HepG2 (cell line): ENCODE measurements around the gene PLCD4. TPM values are rescaled to one million over a fixed set of nuclear protein-coding genes. Genes with fewer than 3 reads are reported as not detected.

ENCODE experiments used
- AGO2 ChIP-seq: fragments of 200-400 bp; formaldehyde crosslinking; optimal IDR thresholded peaks from 2 replicates; pipeline ENCODE3; 2017; ENCODE audit warnings: mild to moderate bottlenecking, low read depth, low read length, moderate library complexity
- AKNA ChIP-seq: sonication (generic); formaldehyde crosslinking; IDR thresholded peaks from 2 replicates; pipeline ENCODE4 v1.4.0; 2020; ENCODE audit warnings: missing genetic modification reagents, borderline replicate concordance
- DMAP1 ChIP-seq: IDR thresholded peaks from 2 replicates; pipeline ENCODE4 v1.6.1; 2016
- GTF2F1 ChIP-seq: fragments of 150-350 bp; IDR thresholded peaks from 2 replicates; pipeline ENCODE4 v1.6.1; 2014; ENCODE audit warnings: low read length
- MED1 ChIP-seq: sonication (generic); formaldehyde crosslinking; IDR thresholded peaks from 2 replicates; pipeline ENCODE4 v1.4.0; 2020; ENCODE audit warnings: missing genetic modification reagents
- PPARG ChIP-seq: conservative IDR thresholded peaks from 2 replicates; pipeline ENCODE4 v1.6.1; 2016; ENCODE audit warnings: missing biosample characterization, missing genetic modification reagents
- SP140L ChIP-seq: sonication (generic); formaldehyde crosslinking; IDR thresholded peaks from 2 replicates; pipeline ENCODE4 v1.4.0; 2020; ENCODE audit warnings: missing genetic modification reagents, borderline replicate concordance
- SP4 ChIP-seq: sonication (generic); formaldehyde crosslinking; IDR thresholded peaks from 2 replicates; pipeline ENCODE4 v1.8.1; 2023; ENCODE audit warnings: mild to moderate bottlenecking, missing genetic modification reagents
- TIGD3 ChIP-seq: sonication (generic); formaldehyde crosslinking; IDR thresholded peaks from 2 replicates; pipeline ENCODE4 v1.5.1; 2020; ENCODE audit warnings: mild to moderate bottlenecking, missing genetic modification reagents, borderline replicate concordance
- ZNF138 ChIP-seq: sonication (generic); formaldehyde crosslinking; IDR thresholded peaks from 2 replicates; pipeline ENCODE4 v1.5.0; 2020; ENCODE audit warnings: mild to moderate bottlenecking, low read depth, missing genetic modification reagents
- ZNF251 ChIP-seq: sonication (generic); formaldehyde crosslinking; IDR thresholded peaks from 2 replicates; pipeline ENCODE4 v1.9.0; 2021; ENCODE audit warnings: mild to moderate bottlenecking, missing genetic modification reagents
- ZNF256 ChIP-seq: sonication (generic); formaldehyde crosslinking; conservative IDR thresholded peaks from 2 replicates; pipeline ENCODE4 v1.4.0; 2020; ENCODE audit warnings: missing genetic modification reagents
- ZNF468 ChIP-seq: sonication (generic); formaldehyde crosslinking; IDR thresholded peaks from 2 replicates; pipeline ENCODE4 v1.8.0; 2022; ENCODE audit warnings: mild to moderate bottlenecking, moderate library complexity, missing genetic modification reagents
- ZNF570 ChIP-seq: sonication (generic); formaldehyde crosslinking; IDR thresholded peaks from 2 replicates; pipeline ENCODE4 v1.4.0; 2020; ENCODE audit warnings: mild to moderate bottlenecking, missing genetic modification reagents, borderline replicate concordance
- polyA plus RNA-seq, 8 experiments: library from polyadenylated mRNA; depleted of rRNA in 3 of 8; stranded (reverse) in 7 of 8; unstranded in 1 of 8; fragments of >200 nt; fragmentation: Illumina TruSeq in 4 of 8; extraction: Trizol in 4 of 8; gene quantifications; 2 replicates each; pipeline versions ENCODE4 v1.2.1 to v1.2.3, GENCODE V29; 2011 to 2016; ENCODE audit warnings: low read depth in 4 of 8, missing spikeins in 1 of 8, mixed read lengths in 1 of 8; ENCODE audit not compliant: insufficient read depth in 1 of 8
- total RNA-seq, 5 experiments: library from RNA; depleted of rRNA; stranded (reverse); fragments of >200 nt; fragmentation: Illumina TruSeq; extraction: Trizol; gene quantifications; 2 replicates each; pipeline ENCODE4 v1.2.3, GENCODE V29; 2016; ENCODE audit warnings: low read depth in 1 of 5
- TF ChIP-seq, protein P1 (sequence below): sonication (generic); formaldehyde crosslinking; conservative IDR thresholded peaks from 2 replicates; pipeline ENCODE4 v1.4.0; 2020; ENCODE audit warnings: missing genetic modification reagents
- TF ChIP-seq, protein P2 (sequence below): sonication (generic); IDR thresholded peaks from 2 replicates; pipeline ENCODE4 v1.6.1; 2016; ENCODE audit warnings: low read depth, borderline replicate concordance

Gene PLCD4
- total and polyA plus RNA-seq, 2 of the 13 experiments (the other 11 are each of a cell fraction or from before 2014, with no cell fraction given): 0.26 TPM; not detected in 1

DNA sequence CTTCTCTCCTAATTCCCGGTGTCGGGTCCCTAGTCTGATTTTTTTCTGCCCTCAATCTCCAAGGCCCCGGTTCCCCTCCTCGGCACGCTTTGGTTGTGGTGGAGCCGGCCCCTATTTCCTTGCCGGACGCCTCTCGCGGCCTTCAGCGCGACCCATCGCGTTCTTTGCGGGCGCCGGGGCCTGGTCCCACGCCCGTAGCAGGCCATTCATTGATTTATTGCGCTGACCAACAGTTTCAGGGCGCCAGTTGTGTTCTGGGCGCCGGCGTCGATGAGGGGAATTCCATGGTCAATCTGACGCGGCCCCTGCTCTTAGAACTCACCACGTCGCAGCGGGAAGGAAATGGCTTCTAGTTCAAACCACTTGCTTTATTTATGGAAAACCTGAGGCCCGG lies 38.7 kb upstream of the PLCD4 start (continued):
- TF ChIP-seq, protein P1, sequence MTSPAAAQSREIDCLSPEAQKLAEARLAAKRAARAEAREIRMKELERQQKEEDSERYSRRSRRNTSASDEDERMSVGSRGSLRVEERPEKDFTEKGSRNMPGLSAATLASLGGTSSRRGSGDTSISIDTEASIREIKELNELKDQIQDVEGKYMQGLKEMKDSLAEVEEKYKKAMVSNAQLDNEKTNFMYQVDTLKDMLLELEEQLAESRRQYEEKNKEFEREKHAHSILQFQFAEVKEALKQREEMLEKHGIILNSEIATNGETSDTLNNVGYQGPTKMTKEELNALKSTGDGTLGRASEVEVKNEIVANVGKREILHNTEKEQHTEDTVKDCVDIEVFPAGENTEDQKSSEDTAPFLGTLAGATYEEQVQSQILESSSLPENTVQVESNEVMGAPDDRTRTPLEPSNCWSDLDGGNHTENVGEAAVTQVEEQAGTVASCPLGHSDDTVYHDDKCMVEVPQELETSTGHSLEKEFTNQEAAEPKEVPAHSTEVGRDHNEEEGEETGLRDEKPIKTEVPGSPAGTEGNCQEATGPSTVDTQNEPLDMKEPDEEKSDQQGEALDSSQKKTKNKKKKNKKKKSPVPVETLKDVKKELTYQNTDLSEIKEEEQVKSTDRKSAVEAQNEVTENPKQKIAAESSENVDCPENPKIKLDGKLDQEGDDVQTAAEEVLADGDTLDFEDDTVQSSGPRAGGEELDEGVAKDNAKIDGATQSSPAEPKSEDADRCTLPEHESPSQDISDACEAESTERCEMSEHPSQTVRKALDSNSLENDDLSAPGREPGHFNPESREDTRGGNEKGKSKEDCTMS: no peak
- TF ChIP-seq TIGD3: 0 out of 2 replicates have a peak, but pooled peaks have one; percentile 80
- TF ChIP-seq MED1 (CRISPR knock-in tag): no peak; the same call in 1 of the 2 replicates
- no peak for TF ChIP-seq SP4
- TF ChIP-seq ZNF251 (CRISPR knock-in tag): no peak
- no peak for TF ChIP-seq SP140L (CRISPR knock-in tag)
- peak; percentile 60; the same call in 1 of the 2 replicates for TF ChIP-seq DMAP1 (CRISPR knock-in tag)
- TF ChIP-seq ZNF256 (CRISPR knock-in tag): peak; percentile 70; the same call in 1 of the 2 replicates
- TF ChIP-seq ZNF468 (CRISPR knock-in tag): 0 out of 2 replicates have a peak, but pooled peaks have one; percentile 24
- TF ChIP-seq, protein P2, sequence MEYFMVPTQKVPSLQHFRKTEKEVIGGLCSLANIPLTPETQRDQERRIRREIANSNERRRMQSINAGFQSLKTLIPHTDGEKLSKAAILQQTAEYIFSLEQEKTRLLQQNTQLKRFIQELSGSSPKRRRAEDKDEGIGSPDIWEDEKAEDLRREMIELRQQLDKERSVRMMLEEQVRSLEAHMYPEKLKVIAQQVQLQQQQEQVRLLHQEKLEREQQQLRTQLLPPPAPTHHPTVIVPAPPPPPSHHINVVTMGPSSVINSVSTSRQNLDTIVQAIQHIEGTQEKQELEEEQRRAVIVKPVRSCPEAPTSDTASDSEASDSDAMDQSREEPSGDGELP: peak; percentile 14; the same call in 1 of the 2 replicates
- TF ChIP-seq ZNF138 (CRISPR knock-in tag): no peak
- TF ChIP-seq ZNF570 (CRISPR knock-in tag): no peak
- 0 out of 2 replicates have a peak, but pooled peaks have one; percentile 32 for TF ChIP-seq GTF2F1
- no peak for TF ChIP-seq PPARG
- 0 out of 2 replicates have a peak, but pooled peaks have one; percentile 63 for TF ChIP-seq AKNA (CRISPR knock-in tag)
- TF ChIP-seq AGO2: peak; percentile 68
